ENCODE results near the gene BPGM. TPM values are rescaled to one million over a fixed set of nuclear protein-coding genes. Genes with fewer than 3 reads are reported as not detected.

The BPGM gene
- total and polyA plus RNA-seq, 9 of the 15 experiments (the other 6 are each of a cell fraction or from before 2014, with no cell fraction given), result 14.1 to 46.1 (median 21.2) TPM

DNA sequence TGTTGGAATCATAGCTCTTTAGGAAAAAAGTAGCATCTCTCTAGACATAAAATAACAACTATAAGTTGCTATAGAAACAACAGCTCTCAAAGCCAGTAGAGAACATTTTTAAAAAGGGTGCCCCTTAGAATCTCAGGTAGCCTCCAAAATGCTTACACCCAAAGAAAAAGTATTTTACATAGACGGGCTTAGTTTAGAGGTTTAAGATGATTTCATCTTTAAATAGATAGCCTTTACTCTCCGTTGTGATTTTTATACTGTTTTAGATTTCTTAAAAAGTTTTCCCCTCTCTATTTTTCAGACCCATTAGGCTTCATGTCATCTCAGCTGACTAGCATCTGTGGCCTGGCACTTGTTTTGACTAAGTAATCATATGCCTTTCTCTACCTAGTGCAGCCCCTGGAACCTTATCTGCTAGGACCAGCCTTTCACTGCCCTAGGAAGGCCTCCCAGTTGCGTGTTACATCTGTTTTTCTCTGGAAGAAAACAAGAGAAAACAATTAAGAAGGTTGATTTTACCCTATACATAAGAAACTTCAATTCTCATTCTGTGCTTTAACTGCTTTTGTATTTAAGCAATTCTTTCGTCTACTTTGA is 6.9 kb upstream of the BPGM start (continued):
- TF ChIP-seq, protein P1, sequence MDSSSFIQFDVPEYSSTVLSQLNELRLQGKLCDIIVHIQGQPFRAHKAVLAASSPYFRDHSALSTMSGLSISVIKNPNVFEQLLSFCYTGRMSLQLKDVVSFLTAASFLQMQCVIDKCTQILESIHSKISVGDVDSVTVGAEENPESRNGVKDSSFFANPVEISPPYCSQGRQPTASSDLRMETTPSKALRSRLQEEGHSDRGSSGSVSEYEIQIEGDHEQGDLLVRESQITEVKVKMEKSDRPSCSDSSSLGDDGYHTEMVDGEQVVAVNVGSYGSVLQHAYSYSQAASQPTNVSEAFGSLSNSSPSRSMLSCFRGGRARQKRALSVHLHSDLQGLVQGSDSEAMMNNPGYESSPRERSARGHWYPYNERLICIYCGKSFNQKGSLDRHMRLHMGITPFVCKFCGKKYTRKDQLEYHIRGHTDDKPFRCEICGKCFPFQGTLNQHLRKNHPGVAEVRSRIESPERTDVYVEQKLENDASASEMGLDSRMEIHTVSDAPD (CRISPR knock-in tag; IDR thresholded peaks at IDR 0.05), result no peak
- peak in 1 of 2 experiments; percentile 19; a peak in 1 of 3 replicates for TF ChIP-seq CBX3 (IDR thresholded peaks at IDR 0.05; ENCODE audit: borderline replicate concordance in 1 of 2, low read length in 2 of 2)
- no peak for TF ChIP-seq MGA (IDR thresholded peaks at IDR 0.05)
- TF ChIP-seq CBFA2T3 (IDR thresholded peaks at IDR 0.05), result peak; percentile 95
- TF ChIP-seq RBM14 (IDR thresholded peaks at IDR 0.05; ENCODE audit: borderline replicate concordance, insufficient read depth, low read depth, low read length), result no peak
- TF ChIP-seq CBX1 (IDR thresholded peaks at IDR 0.05; ENCODE audit: low read depth), result no peak
- peak; percentile 84 for TF ChIP-seq PML (IDR thresholded peaks at IDR 0.05; ENCODE audit: low read length)
- no peak for TF ChIP-seq HMG20A (CRISPR knock-in tag; conservative IDR thresholded peaks at IDR 0.05)
- TF ChIP-seq PHF8 (IDR thresholded peaks at IDR 0.05; ENCODE audit: borderline replicate concordance, low read length), result no peak
- no peak for TF ChIP-seq ZNF316 (IDR thresholded peaks at IDR 0.05)
- TF ChIP-seq NFIC (IDR thresholded peaks at IDR 0.05), result peak; percentile 77
- TF ChIP-seq DMBX1 (CRISPR knock-in tag; IDR thresholded peaks at IDR 0.05; ENCODE audit: borderline replicate concordance), result peak; percentile 65; the same call in 1 of the 2 replicates
- no peak for TF ChIP-seq CHD1 (IDR thresholded peaks at IDR 0.05; ENCODE audit: low read length)
- TF ChIP-seq HDAC2 (IDR thresholded peaks at IDR 0.05), result peak; percentile 40; the same call in 1 of the 2 replicates
- no peak for TF ChIP-seq DEAF1 (CRISPR knock-in tag; IDR thresholded peaks at IDR 0.05)

All from K562 (cell line).